GM18867 (cell line): ENCODE data around the gene C20orf204.

Source experiments
- ATAC-seq: cut with Tn5 transposase; IDR thresholded peaks from one replicate; pipeline ENCODE4 v1.9.1; 2021; ENCODE audit warnings: mild to moderate bottlenecking, moderate library complexity; ENCODE audit not compliant: unreplicated experiment

Gene C20orf204

DNA sequence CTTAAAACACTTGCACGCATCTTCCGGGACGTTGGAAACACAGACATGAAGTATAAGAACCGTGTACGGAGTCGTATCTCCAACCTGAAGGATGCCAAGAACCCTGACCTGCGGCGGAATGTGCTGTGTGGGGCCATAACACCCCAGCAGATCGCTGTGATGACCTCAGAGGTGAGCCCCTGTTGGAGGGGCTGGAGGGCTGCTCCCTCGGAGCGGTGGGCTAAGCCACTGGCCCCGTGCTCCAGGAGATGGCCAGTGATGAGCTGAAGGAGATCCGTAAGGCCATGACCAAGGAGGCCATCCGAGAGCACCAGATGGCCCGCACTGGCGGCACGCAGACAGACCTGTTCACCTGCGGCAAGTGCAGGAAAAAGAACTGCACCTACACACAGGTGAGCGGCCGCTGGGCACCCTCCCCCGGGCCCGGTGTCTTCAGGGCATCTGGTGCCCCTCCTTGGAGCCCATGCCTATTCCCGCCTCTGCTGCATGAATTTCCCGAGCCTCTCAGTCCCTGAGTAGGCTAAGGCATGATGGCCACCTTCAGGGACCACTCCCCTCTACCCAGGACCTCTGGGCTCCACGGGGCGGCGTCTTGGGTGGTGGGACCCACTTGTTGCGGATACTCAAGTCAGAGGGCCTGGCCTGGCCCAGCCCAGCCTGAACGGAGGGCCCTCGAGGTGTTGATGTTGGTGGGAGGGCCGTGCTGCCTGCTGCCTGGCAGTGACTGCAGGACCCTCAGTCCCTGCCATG, 34.4 kb downstream of the C20orf204 start:
- no peak for ATAC-seq

GRCh38 chr20:64071341-64072332, 35.7 kb downstream of the C20orf204 start:
- ATAC-seq, result no peak

- ATAC-seq, result no peak
Measured at GRCh38 chr20:64072498-64073063, 36.6 kb downstream of the C20orf204 start.

DNA sequence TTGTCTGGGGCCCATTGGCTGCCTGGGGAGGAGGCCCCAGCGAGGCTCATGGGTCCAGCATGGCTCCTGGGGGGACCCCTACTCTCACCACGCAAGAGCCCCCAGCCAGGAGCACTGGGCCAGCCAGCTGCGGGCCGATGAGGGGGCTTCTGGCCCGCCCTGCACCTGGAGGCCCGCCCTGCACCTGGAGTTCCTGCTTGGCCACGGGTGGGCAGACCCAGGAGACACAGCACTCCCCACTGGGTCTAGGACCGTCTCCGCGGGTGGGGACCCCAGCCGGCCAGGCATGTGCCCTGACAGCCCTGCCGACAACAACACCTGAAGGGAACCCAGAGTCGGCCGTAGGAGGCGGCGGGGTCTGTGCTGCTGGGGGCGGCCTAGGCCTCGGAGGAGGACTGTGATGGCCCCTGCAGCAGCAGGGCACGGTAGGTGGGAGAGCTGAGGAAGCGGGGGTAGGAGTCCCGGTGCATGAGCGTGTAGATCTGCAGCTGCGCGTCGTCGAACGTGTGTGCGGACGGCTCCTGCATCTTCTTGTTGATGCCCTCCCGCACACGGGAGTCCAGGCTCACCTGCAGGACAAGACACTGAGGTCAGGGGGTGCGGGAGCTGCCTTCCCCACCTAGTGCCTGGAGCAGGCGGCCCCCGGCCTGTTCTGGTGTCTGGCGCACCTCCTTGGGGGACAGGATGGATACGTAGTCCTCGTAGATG, 37.6 kb downstream of the C20orf204 start:
- no peak for ATAC-seq

DNA sequence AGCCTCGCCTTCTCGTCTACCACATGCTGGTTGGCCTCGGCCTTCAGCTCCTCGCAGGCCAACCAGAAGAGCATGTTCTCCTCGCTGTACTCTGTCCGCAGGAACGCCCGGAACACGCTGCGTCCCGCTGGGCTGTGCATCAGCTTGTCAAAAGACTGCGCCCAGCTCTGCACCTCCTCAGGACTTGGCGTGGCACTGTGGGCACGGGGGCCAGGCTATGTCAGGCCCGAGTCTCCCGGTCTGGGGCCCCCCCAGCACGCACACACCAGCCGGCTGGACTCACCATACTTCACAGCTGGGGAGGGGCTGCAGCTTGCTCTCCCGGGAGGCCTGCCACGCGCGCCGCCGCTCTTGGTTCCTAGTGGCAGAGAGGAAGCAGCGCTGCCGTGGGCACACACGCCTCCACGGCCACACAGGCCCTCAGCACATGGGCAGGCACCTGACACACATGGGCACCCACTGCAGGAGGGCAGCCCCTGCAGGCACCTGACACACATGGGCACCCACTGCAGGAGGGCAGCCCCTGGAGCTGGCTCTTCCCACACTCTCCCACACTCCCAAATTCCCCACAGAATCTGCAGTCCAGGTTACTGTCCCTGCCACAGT, 38.3 kb downstream of the C20orf204 start:
- no peak for ATAC-seq

GRCh38 chr20:64074963-64075362, 39.0 kb downstream of the C20orf204 start:
- ATAC-seq, result no peak

- no peak for ATAC-seq
Measured at GRCh38 chr20:64075556-64075955, 39.6 kb downstream of the C20orf204 start.

- ATAC-seq, result no peak
Measured at GRCh38 chr20:64076061-64076997, 40.3 kb downstream of the C20orf204 start.

- no peak for ATAC-seq
Measured at GRCh38 chr20:64077094-64077493, 41.1 kb downstream of the C20orf204 start.

GRCh38 chr20:64077541-64077875, 41.5 kb downstream of the C20orf204 start:
- ATAC-seq, result no peak

DNA sequence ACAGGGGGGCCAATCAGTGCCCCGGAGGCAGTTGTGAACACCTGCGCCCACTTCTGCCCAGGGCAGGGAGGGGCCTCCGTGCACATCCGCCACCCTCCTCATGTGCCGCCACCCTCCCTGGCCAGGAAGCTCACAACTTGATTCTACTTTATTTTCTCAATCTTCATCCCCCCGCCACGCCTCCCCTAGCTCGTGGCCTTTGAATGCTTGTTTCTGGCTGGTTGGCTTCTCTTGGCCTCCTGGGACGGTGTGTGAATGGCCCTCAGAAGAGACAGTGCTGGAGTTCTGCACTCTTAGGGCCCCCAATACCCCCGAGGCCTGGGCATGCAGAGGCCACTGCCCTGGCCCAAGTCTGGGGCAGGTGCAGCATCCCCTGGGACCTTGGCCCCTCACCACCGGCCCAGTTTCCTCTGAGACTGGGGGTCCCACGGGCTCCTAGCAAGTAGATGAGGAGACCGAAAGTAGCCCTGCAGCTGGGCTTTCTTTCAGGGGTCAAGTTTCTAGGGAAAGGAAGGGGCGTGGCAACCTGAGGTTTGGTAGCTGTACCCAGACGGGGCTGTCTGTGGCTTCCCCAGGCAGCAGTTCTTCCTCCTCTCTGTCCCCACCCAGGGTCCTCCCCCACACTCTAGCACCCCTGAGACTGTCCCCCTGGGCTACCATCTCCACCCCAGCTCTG, 42.0 kb downstream of the C20orf204 start:
- ATAC-seq, result no peak

DNA sequence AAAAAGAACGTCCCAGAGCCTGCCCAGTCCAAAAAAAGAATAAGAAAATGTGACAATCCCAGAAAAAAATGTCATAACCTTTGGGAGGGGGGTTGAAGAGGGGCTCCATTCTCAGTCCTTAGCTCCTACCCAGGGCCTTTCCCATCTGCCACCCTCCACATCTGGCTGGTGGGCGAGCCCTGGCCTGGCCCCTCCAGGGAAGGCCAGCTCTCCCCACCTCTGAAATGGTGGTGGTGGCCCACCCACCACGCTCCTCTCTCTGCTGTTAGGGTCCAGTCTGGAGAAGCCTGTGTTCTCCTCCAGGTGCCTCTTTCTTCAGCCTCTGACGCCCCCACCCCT, 42.9 kb downstream of the C20orf204 start:
- no peak for ATAC-seq

GRCh38 chr20:64079273-64080012, 43.5 kb downstream of the C20orf204 start, which contains the start of gene RGS19:
Gene RGS19, minus strand, starts transcription at chr20:64079518. Its CDS starts 2,632 bp downstream, at chr20:64076886.
- ATAC-seq, result peak; percentile 52

GRCh38 chr20:64080013-64080812, 44.2 kb downstream of the C20orf204 start, which contains the start of gene OPRL1:
Gene OPRL1, plus strand, starts transcription at chr20:64080082. Its CDS starts 12,639 bp downstream, at chr20:64092721.
- ATAC-seq, result no peak

GRCh38 chr20:64080813-64081623, 45.0 kb downstream of the C20orf204 start:
- ATAC-seq, result no peak

GRCh38 chr20:64081624-64081964, 45.6 kb downstream of the C20orf204 start:
- no peak for ATAC-seq
